Midbrain (tissue), 1 donor: Measurements from ENCODE around the gene HNRNPAB.
"Not testable (repeated sequence)": the region's sequence is repeated elsewhere in the genome, so short reads cannot be mapped to it uniquely, and the experiment has no call there.

ENCODE experiments used
- DNase-seq: peaks from one replicate; lab custom pipeline; 2025; lab: John Stamatoyannopoulos, UW

The HNRNPAB gene

DNA sequence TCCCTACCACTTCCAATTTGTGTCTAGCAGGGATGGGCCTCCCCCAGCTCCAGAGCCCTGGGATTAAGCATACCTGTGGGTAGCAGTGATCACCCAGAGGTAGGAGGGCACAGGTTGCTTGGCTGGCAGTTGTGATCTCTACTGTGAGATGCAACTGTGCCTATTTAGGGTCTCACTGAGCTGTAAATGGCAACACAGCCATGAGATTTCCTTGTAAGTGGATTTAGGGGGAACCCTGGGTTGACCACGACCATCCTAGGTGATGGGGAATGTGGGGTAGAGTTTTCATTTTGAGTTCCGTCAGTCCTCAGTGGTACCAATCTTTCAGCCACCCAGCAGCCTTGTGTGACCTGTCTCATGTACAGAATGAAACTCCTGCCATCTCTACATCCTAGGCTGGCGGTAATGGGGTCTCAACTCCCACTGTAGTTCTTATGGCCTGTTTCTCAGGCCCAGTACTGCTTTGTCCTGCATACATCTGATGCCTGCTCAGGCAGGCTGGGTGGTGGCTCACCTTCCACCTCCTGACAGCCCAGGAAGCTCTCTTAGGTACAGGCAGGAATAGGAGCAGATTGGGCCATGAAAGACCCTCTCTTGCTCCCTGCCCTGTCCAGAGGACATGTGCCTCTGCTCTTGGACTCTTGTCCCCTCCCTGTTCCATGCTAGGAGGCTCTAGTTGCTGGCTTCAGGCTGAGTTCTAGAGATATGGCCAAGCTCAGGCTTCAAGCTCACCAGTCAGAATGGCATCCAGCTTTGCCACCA is 8.1 kb downstream of the HNRNPAB start:
- DNase-seq: no peak

DNA sequence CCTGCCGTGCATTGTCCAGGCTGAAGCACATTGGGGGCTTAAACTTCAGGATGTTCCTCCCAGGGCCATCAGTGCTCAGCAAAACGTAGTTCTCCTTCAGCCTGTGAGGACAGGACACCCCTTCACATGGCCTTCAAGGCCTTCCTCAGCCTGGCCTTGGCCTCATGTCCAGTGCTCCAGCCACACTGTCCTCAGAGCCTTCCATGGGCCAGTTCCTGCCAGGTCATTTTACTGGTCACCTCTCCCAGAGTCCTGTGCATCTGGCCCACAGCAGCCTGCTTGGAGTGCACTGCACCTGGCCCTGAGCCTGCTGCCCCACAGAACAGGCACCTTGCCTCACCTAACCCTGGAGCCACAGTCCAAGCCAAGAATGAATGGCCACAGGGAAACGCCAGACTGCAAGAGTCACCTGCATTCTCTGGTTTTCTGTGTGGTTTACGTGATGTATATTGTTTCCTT is 8.7 kb downstream of the HNRNPAB start:
- DNase-seq: no peak

- DNase-seq: no peak
These were observed 9.4 kb downstream of the HNRNPAB start for GRCh38 chr5:178213748-178214151.

DNA sequence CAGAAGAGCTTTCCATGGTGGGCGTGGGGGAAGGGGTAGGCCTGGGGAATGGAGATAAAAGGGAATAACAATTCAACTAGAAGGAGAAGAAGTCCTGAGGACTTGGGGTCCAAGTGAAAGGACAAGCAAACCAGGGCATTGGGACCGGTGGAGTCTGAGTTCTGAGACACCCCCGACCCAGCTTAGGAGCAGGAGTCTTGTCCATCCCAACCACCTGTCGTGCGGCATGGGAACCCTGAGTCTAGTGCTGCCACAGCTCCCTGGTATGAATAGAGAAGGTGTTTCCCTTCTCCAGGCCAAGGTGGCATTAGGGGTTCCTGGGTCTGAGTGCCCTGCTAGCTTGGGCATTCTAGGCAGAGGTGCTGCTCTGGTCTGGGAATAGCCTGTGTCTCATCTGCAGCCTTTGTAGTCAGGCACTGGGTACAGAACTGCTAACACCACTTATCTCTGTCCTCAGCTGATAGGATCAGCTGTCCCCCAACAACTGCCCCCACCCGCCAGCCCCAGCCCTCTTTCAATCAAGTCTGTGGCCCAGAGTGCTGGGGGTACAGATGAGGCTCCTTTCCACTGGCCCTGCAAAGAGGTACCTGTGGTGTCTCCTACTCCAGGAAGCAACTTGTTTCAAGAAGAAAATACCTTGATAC is 9.9 kb downstream of the HNRNPAB start:
- DNase-seq: no peak

DNA sequence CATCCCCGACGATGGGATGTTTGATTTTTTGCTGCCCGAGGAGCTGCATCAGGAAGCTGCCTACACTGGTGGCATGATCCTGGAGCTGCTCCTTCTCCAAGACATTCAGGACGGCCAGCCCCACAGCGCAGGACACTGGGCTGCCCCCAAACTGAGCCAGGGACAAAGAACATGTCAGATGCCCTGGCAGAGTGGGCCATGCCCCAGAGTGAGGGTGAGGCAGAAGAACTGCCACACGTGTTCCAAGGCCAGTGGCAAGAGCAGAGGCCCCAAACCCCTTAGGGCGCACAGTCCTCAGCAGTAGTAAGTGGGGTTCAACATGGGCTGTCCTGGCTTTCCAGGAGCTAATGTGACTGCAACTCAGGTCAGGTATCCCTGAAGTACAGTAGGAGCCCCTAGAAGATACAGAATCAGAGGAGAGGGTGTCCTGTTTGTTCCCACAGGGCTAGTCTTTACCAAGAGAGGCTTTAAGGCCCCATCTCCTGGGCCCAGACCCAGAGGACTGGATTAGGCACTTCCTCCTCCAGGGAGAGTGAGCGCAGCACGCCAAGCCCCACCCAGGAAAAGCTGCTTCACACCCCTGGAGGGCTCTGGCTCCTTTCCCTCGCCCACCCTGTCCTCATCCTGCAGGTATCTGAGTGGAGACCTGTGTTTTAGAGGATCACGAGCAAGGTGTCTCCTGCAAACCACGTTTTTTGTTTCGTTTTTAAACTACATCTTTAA is 11.1 kb downstream of the HNRNPAB start:
- DNase-seq: no peak

GRCh38 chr5:178216088-178216534 is 11.8 kb downstream of the HNRNPAB start:
- DNase-seq: no peak

GRCh38 chr5:178216779-178217178 is 12.4 kb downstream of the HNRNPAB start:
- no peak for DNase-seq

- no peak for DNase-seq
These were observed 14.0 kb downstream of the HNRNPAB start for GRCh38 chr5:178218237-178218776.

DNA sequence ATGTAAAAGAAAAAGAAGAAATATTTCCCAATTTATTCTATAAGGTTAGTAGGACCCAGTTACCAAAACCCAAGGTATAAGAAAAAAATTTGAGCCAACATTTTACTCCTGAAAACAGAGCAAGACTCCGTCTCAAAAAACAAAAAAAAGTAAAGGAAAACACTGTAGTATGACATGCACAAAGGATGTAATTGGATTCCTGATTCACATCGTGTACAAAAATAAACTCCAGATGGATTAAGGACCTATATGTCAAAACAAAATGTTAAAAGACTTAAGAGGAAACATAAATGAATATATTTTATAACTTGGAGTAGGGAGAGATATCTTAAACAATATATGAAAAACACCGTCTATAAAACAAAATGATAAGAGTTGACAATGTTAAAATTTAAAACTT is 14.5 kb downstream of the HNRNPAB start:
- DNase-seq: no peak

GRCh38 chr5:178221282-178221681 is 16.9 kb downstream of the HNRNPAB start:
- no peak for DNase-seq

- no peak for DNase-seq
These were observed 17.5 kb downstream of the HNRNPAB start for GRCh38 chr5:178221853-178222252.

DNA sequence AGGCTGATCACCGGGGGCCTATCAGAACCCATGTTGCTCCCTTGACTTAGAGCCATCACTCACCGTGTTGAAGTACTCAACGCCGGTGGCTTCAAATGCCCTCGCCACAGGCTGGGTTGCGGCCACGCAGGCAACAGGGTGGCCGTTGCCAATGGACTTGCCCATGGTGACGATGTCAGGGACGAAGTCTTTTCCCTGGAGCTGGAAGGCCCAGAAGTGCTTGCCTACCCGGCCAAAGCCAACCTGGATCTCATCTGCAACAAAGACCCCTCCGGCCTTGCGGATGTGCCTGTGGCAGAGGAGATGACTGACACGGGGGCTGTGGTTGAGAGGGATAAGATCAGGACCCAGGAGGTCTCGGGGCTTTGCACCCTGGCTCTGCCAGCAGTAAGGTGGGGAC is 18.0 kb downstream of the HNRNPAB start:
- DNase-seq: no peak

DNA sequence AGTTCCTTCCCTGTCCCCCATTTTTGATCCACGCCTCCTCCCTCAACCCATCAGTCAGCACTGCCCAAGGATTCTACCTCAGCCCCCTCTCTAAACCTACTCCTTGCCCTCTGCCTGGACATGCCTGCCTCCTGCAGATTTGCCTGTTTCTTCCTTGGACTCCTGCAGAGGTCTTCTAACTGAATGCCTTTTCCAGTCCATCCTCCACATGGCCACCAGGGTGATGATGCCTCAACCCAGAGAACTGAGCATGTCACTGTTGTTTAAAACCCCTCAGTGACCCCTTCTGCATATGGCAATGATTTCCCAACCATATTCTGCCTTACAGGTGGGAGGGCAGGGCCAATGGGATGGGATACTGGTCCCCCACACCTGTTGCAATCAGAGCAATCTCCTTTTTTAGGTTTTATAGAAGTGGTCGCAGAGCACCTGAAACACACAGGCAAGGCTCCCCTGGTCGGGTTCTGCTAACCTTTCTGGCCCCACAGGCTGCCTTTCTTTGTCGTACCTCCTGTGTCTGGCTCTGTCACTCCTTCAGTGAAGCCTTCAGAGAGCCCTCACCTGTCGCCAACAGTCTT is 19.0 kb downstream of the HNRNPAB start:
- no peak for DNase-seq

- no peak for DNase-seq
These were observed 19.5 kb downstream of the HNRNPAB start for GRCh38 chr5:178223828-178224335.

GRCh38 chr5:178224403-178224802 is 20.1 kb downstream of the HNRNPAB start:
- no peak for DNase-seq

DNA sequence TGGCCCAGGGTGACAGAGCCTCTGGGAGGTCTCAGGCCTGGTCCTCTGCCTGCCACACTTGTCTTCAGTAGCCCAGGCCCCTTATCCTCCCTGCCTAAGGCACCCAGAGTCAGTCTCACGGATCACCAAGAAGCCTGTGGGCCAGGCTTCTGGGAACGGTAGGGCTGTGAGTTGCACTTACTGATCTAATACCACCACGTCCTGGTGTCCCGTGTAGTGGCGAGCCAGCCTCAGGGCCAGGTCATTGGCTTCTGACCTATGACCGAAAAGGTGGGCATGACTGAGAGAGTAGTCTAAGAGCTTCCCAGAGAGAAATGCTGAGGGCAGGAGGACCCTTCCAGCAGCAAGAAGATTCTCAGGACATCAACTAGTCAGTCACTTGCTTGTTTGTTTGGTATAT is 20.8 kb downstream of the HNRNPAB start:
- no peak for DNase-seq

DNA sequence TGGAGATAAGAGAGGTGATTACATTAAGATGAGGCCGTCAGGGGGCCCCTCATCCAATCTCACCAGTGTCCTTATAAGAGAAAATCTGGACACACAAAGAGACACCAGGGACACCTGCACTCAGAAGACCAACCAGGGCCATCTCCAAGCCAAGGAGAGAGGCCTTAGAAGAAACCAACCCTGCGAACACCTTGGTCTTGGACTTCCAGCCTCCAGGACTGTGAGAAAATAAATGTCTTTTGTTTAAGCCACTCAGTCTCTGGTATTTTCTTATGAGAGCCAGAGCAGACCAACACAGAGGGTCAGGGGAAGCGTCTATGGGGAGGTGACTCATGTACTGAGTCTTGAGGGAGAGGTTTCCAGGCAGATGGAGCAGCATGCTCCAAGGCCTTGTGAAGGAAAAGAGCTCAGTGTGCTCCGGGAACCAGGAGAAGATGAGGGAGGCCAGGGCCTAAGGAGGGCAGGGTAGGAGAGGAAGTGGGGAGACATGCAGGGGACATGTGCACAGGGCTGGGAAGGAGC is 22.9 kb downstream of the HNRNPAB start:
- no peak for DNase-seq

DNA sequence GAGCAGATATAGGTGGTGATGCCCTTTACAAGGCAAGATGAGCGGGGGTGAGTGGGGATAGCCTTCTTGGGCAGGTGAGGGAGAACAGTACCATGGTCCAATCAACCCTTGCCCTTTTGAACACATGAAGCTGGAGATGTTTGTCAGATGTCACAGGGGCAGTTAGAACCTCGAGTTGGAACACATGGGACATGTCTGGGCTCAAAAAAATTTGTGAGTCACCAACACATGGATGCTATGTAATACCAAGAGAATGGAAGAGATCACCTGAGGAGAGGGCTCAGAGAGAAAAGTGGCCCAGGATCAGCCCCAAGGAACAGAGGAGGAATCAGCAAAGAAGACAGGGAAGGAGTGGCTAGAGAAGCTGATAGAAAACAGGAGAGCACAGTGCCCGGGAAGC is 23.6 kb downstream of the HNRNPAB start:
- no peak for DNase-seq

GRCh38 chr5:178228609-178229008 is 24.3 kb downstream of the HNRNPAB start:
- DNase-seq: no peak

DNA sequence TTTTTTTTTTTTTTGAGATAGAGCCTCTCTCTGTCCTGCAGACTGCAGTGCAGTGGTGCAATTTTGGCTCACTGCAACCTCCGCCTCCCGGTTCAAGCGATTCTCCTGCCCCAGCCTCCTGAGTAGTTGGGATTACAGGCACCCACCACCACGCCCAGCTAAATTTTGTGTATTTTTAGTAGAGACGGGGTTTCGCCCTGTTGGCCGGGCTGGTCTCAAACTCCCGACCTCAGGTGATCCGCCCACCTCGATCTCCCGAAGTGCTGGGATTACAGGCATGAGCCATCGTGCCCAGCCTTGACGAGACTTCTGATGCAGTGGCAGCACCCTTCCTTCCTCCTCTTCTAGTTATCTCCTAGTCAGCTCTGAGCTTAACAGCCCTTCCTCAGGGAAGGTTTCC is 24.8 kb downstream of the HNRNPAB start:
- DNase-seq: not testable (repeated sequence)

DNA sequence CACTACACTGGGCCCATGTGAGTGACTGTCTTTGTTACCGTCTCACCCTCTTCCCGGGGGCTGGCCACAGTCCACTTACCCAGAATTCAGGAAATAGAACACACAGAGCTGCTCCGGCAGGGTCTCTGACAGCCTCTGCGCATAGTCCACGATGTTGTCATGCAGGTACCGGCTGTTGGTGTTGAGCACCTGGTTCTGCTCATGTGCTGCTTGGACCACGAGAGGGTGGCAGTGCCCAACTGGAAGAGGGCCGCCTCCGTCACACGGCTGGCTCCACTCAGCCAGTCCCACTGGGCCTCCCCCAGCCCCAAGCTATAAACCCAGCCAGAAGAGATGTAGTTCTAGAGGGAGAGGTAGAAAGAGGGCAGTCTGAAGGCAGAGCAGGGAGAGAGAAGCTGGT is 25.5 kb downstream of the HNRNPAB start:
- no peak for DNase-seq
